Ovary (tissue), 9 donors: ENCODE data around the gene FAM107B. TPM values are rescaled to one million over a fixed set of nuclear protein-coding genes. Genes with fewer than 3 reads are reported as not detected.

Experiments
- DNase-seq, 5 donors: peaks; one replicate each; pipeline ENCODE4 v3.0.0-alpha.2; 2019 to 2020
- H3K27ac ChIP-seq, 2 donors: fragments of 200-600 bp; one replicate each; pipeline versions ENCODE4 v1.5.1 to v1.8.0; 2019 to 2022
- H3K27me3 ChIP-seq: fragments of 200-600 bp; one replicate; pipeline ENCODE4 v1.8.0; 2022
- H3K36me3 ChIP-seq: fragments of 200-600 bp; sonication (generic); one replicate; pipeline ENCODE4 v1.5.1; 2019
- H3K4me1 ChIP-seq: one replicate; pipeline ENCODE4 v1.8.1; 2013; ENCODE audit warnings: mild to moderate bottlenecking, moderate library complexity; ENCODE audit not compliant: insufficient read depth
- H3K4me3 ChIP-seq: fragments of 200-600 bp; sonication (generic); one replicate; pipeline ENCODE4 v1.5.1; 2017
- H3K9me3 ChIP-seq, 2 donors: fragments of 200-600 bp in 1 of 2; sonication (generic) in 1 of 2; one replicate each; pipeline versions ENCODE4 v1.5.1 to v1.8.1; 2013 to 2019; ENCODE audit warnings: mild to moderate bottlenecking in 1 of 2, moderate library complexity in 1 of 2
- EP300 ChIP-seq: sonication (generic); formaldehyde crosslinking; IDR thresholded peaks from one replicate; pipeline ENCODE4 v1.6.1; 2017; ENCODE audit warnings: antibody characterized with exemption
- POLR2A ChIP-seq: fragments of 450-650 bp; IDR thresholded peaks from one replicate; pipeline ENCODE4 v1.6.1; 2017; ENCODE audit warnings: antibody characterized with exemption, mild to moderate bottlenecking, moderate library complexity
- WGBS, 3 donors: extraction: QIAGEN DNeasy Blood & Tissue Kit in 1 of 3; methylation state at CpG; one replicate each; pipeline versions ENCODE4 v1.1.5 to v1.1.7; 2013 to 2017; 5-methylcytosine and 5-hydroxymethylcytosine counted together
- intact Hi-C, 4 donors: fragments of 100-400 bp; cut with DNase I; formaldehyde crosslinking; loops; one replicate each; pipeline versions ENCODE4 v1.11.0 to v1.15.1; 2022 to 2023
- polyA plus RNA-seq, 2 donors: library from polyadenylated mRNA; stranded (reverse); fragments of 200-250 nt in 1 of 2; fragments of 350-450 nt in 1 of 2; fragmentation: Illumina TruSeq in 1 of 2; extraction: RNeasy Lipid Tissue Mini Kit (QIAGEN cat#74804) in 1 of 2; gene quantifications; one replicate each; pipeline ENCODE4 v1.2.3, GENCODE V29; 2013 to 2014
- total RNA-seq, 7 donors: library from RNA; depleted of rRNA in 2 of 7; stranded (reverse); fragments of >200 nt in 2 of 7; fragmentation: NEBNext Ultra II Directional in 3 of 7; extraction: Animal tissue kit (Norgen Biotek cat#: 25700) in 3 of 7; gene quantifications; one replicate each; pipeline versions ENCODE4 v1.1.0 to v1.2.4, GENCODE V29; 2016 to 2023
- TF ChIP-seq, protein P1 (sequence below), 3 donors: fragments of 450-650 bp in 2 of 3; fragments of 200-600 bp in 1 of 3; IDR thresholded peaks; one replicate each; pipeline versions ENCODE4 v1.5.1 to v1.8.0; 2016 to 2022; ENCODE audit warnings: antibody characterized with exemption in 3 of 3, mild to moderate bottlenecking in 1 of 3
- donor health status: DM: no; HTN: no; CAD: no; lungs with moderate emphysema.
- donor health status: DM: no; HTN: no; CAD: no.
- donor health status: Bipolar disorder and iron deficiency.
- donor health status: DM: yes; HTN: yes; CAD: no.
- donor health status: DM: no; HTN: no; CAD: no.
- donor health status: DM: yes; HTN: yes; CAD: no.

Gene FAM107B
- total and polyA plus RNA-seq, 9 donors, result 6.0 to 26.6 (median 15.0) TPM

DNA sequence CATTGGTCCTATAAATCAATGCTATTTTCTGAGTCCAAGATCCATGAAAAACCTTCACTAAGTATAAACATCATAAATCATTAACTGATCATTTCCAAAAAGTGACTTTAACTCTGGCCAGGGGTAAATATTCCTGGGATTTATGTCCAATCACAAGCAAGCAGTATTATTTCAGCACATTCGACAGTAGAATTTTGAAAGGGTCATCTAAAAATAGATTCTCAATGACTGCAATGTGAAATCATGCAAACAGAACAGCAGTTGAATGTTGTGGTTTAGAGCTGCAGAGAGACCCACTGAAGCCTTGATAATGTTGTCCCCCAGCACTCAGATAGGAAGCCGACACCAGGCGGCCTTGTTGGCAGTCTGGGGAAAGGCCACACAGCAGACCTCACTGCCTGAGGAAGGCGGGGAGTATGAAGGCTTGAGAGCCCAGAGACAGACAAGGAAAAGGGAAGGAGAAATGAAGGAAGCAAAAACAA is 38.1 kb downstream of the FAM107B start:
- no peaks in the 10 kb centered on the region for H3K27me3 ChIP-seq
- intact Hi-C loops, result no loop called here
- H3K4me1 ChIP-seq, result peaks cover 1% of the 10 kb centered on the region
- WGBS, 3 donors, result 6 to 17% (median 9%) methylated on average over 4 of the region's 4 CpGs
- TF ChIP-seq EP300, result no peak
- no peak for TF ChIP-seq POLR2A
- TF ChIP-seq, protein P1, sequence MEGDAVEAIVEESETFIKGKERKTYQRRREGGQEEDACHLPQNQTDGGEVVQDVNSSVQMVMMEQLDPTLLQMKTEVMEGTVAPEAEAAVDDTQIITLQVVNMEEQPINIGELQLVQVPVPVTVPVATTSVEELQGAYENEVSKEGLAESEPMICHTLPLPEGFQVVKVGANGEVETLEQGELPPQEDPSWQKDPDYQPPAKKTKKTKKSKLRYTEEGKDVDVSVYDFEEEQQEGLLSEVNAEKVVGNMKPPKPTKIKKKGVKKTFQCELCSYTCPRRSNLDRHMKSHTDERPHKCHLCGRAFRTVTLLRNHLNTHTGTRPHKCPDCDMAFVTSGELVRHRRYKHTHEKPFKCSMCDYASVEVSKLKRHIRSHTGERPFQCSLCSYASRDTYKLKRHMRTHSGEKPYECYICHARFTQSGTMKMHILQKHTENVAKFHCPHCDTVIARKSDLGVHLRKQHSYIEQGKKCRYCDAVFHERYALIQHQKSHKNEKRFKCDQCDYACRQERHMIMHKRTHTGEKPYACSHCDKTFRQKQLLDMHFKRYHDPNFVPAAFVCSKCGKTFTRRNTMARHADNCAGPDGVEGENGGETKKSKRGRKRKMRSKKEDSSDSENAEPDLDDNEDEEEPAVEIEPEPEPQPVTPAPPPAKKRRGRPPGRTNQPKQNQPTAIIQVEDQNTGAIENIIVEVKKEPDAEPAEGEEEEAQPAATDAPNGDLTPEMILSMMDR (IDR thresholded peaks at IDR 0.05), result no peak
- no peak for DNase-seq
- H3K36me3 ChIP-seq, result no peaks in the 10 kb centered on the region
- H3K27ac ChIP-seq, result no peak overlapping the region
- H3K4me3 ChIP-seq, result no peak overlapping the region
- H3K9me3 ChIP-seq, result no peaks in the 10 kb centered on the region

DNA sequence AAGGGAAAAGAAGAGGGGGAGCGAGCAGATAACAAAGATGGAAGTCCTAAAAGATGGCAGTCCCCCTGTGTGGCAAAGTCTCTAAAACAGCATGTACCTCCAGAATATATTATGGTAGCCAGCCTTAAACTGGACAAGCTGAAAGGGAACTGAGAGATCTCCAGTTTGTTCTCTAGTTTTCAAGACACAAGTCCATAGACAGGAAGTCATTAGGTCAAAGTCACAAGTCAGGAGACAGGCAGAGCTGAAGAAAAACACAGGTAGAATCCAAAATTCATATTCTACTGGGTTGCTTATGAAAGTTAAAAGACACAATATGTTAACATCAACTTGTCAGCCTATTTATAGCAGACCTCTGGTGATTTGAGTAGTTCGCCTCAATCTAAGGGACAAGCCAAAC is 38.7 kb downstream of the FAM107B start:
- no peak overlapping the region for H3K4me3 ChIP-seq
- peaks cover 1% of the 10 kb centered on the region for H3K4me1 ChIP-seq
- 78 to 94% (median 84%) methylated on average over 2 of the region's 2 CpGs for WGBS, 3 donors
- no peaks in the 10 kb centered on the region for H3K36me3 ChIP-seq
- intact Hi-C loops, result no loop called here
- H3K27me3 ChIP-seq, result no peaks in the 10 kb centered on the region
- H3K27ac ChIP-seq, result no peak overlapping the region
- TF ChIP-seq POLR2A (no peak), EP300 (no peak)
- TF ChIP-seq, protein P1 (IDR thresholded peaks at IDR 0.05), result no peak
- DNase-seq, result no peak
- H3K9me3 ChIP-seq, result no peaks in the 10 kb centered on the region

DNA sequence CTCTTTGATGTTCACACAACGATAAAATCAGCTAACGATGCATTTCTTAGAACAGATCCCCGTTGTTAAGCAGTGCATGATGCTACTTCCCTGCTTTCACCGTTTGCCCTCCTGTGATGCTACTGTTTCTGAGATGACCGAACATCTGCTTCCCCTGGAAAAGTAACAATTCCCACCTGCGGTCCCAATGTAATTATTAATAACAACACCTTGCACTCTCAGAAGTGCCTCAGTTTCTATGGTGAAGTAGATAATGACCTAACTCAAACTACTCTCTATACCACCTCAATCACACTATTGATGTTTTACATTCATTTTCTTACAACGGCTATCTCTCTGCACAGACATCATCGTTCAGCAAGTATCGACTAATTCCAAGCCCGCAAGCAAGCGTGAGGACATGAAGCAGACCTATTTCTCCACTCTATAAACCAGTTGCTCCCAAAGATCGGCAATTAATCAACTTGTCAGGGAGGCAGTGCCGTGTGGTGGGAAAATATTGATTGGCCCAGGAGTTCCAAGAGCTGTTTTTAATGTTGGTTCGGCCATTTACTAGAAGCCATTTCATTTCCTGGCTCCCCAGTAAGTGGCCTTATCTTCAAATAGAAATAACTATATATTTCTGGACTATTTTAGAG is 42.7 kb downstream of the FAM107B start:
- intact Hi-C loops, result no loop called here
- no peaks in the 10 kb centered on the region for H3K27me3 ChIP-seq
- no peak overlapping the region for H3K27ac ChIP-seq
- H3K36me3 ChIP-seq, result no peaks in the 10 kb centered on the region
- TF ChIP-seq, protein P1 (IDR thresholded peaks at IDR 0.05), result no peak
- TF ChIP-seq EP300, result no peak
- no peak for TF ChIP-seq POLR2A
- no peaks in the 10 kb centered on the region for H3K4me1 ChIP-seq
- DNase-seq, result no peak
- 72 to 80% (median 73%) methylated on average over 14 of the region's 14 CpGs for WGBS, 3 donors
- no peak overlapping the region for H3K4me3 ChIP-seq
- H3K9me3 ChIP-seq, result no peaks in the 10 kb centered on the region

DNA sequence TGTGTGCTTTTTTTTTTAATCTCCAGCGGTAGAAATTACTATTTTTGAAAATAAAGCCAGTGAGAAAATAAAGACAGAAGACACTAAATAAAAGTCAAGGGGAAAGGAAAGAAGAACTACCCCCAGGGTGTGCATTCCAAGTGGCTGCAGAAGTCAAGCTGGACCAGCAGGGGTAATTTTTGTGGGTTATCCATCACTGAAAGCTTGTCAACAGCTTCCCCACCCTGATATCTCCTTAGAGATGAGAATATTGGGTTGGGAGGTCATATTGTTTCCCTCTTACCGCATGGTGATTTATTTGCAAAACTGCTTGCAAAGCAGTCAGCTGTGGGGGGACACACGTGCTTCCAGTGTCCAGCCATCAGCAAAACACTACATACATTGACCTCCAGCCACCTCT is 46.4 kb downstream of the FAM107B start:
- Histone ChIP-seq H3K27me3 (no peaks in the 10 kb centered on the region), H3K27ac (no peak overlapping the region), H3K9me3 (no peaks in the 10 kb centered on the region), H3K4me3 (no peak overlapping the region), H3K36me3 (no peaks in the 10 kb centered on the region), H3K4me1 (no peaks in the 10 kb centered on the region)
- 35 to 45% (median 39%) methylated on average over 3 of the region's 3 CpGs for WGBS, 3 donors
- TF ChIP-seq, protein P1 (IDR thresholded peaks at IDR 0.05), result no peak
- no peak for TF ChIP-seq POLR2A
- no peak for TF ChIP-seq EP300
- intact Hi-C loops, result no loop called here
- no peak for DNase-seq
